ENCODE measurements around the gene SMAD3.

SMAD3 gene

DNA sequence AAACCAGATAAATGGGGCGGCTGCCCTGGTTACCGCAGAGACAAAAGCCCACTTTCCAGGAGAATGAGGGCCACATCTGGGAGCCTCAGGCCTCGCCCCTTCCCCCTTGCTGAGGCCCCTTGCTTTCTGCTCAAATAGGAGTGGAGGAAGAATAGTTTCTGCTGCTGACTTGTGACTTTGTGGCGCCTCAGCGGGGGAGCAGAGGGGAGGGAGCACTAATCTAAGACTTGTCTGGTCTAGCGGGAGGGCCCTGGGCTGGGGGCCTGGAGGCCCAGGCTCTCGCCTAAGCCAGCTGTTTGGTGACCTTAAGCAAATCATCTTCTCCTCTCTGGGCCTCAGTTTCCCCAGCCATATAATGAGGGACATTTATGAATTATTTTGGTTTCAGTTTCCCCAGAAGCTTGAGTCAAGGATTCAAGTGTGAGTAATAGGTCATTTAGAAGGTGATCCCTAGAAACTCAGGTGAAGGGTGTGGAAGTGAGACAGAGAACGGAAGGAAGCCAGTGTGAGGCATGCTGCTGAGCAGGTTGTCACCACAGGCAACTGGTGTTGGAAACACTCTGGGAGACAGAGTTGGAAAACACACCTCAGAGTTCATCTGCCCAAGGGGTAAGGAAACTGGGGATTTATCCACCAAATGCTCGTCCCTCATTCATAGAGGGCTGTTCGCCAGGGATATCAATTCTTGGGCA, 25.9 kb upstream of the SMAD3 start:
- peak in 1 of 2 experiments; percentile 44 for DNase-seq (ENCODE audit: low read depth in 1 of 2, low spot score in 1 of 2)
- no peak for TF ChIP-seq JUND (IDR thresholded peaks at IDR 0.05; ENCODE audit: low read depth)
- in situ Hi-C loops (cut with HindIII; ENCODE audit: low pct_unique_long_range_greater_than_20kb, low sequenced_read_pairs): no loop called here

DNA sequence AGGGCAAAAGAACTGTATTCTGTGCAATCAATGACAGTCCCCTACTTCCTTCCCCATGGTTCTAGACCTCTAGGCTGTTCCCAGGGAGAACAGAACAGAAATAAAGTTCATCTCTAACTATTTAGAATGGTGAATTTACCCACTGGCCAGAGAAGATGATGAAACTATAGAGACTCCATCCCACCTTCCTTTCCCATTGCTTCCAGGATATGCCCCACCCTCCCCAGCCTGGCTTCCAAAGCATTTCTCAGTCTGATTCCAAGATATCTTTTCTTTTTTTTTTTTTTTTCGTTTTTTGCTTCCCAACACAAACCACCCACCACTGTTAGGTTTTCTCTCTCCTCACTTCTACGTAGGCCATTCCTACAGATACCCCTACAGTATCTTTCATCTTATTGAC, 25.1 kb upstream of the SMAD3 start:
- in situ Hi-C loops (cut with HindIII; ENCODE audit: low pct_unique_long_range_greater_than_20kb, low sequenced_read_pairs): no loop called here
- DNase-seq (ENCODE audit: low read depth in 1 of 2, low spot score in 1 of 2): no peak
- TF ChIP-seq JUND (IDR thresholded peaks at IDR 0.05; ENCODE audit: low read depth): no peak

DNA sequence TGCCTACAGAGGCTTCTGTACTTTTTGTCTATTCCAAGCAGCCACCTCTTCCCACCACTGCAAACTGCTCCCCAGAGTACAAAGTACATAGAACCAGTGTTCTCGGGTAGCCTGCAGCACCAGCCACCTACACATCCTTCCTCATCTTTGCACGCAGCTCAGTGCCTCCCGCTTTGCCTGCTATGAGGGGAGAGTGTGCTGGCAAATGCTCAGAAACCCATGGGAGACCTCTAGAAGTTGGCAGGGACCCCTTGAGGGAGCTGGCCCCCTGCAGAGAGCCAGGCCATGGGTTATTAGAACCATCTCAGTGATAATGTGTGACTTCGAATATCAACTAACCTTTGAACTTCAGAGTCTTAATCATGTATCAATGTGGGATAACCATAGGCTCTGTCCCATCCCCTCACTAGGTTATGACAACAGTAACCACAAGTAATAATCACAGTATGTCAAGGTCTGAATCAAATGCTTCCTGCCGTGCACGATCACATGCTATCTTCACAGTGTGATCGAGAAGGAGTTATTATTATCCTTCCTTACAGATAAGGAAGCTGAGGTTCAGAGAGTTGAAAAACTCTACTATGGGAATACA, 22.8 kb upstream of the SMAD3 start:
- in situ Hi-C loops (cut with HindIII; ENCODE audit: low pct_unique_long_range_greater_than_20kb, low sequenced_read_pairs): no loop called here
- no peak for DNase-seq (ENCODE audit: low read depth in 1 of 2, low spot score in 1 of 2)
- no peak for TF ChIP-seq JUND (IDR thresholded peaks at IDR 0.05; ENCODE audit: low read depth)

DNA sequence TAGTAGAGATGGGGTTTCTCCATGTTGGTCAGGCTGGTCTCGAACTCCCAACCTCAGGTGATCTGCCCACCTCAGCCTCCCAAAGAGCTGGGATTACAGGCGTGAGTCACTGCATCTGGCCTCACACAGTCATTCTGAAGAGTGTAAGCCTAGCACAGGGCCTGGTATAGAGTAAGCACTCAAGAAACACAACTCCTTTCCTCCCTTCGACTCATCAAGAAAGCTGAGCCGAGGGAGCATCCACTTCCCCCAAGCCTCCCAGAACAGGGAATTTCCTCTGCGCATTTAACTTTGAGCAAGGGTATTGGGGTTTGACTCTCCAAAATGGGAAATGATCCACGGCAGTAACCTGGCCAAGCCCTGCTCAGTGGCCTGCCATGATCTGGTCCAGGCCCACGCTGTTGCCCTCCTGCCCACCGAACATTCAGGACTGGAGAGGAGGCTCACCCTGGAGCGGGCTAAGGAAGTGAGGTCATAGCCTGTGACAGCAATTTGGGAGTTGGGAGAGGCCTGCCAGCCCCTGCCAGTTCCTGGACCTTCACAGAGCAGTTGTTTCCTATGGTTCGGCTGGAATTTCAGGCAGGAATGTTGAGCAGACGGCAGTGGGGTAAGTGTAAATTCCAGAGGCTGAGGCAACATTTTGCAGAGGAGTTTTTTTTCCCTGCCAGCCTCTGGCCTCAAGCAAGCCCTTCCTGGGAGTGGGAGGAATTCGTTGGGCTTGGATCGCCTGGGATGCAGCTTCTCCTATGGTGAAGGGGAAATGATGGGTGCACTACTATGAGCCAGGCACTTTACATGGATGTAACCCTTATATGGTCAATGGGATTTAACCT, 21.2 kb upstream of the SMAD3 start:
- TF ChIP-seq JUND (IDR thresholded peaks at IDR 0.05; ENCODE audit: low read depth): no peak
- peak in 1 of 2 experiments; percentile 41 for DNase-seq (ENCODE audit: low read depth in 1 of 2, low spot score in 1 of 2)
- in situ Hi-C loops (cut with HindIII; ENCODE audit: low pct_unique_long_range_greater_than_20kb, low sequenced_read_pairs): no loop called here

DNA sequence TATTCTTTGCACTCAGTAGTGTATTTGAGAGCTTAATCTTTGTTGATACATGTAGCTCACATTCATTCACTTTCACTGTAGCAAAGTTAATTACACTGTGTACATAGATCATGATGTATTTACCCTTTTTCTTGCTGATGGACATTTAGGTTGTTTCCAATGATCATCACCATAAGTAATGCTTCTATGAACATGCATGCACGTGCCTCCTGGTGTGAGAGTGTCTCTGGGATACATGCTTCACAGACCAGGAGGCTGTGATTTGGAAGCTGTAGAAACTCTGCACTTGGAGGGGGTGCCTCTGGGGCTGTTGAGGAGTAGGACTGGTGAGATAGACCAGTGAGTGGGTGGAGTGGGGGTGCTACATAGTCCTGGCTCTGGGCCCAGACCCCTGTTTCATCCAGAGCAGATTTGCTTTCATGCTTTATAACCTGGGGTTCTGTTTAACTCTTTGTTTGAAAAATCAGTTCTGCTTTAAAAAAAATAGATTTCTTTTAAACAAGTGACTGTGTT, 18.2 kb upstream of the SMAD3 start:
- DNase-seq (ENCODE audit: low read depth in 1 of 2, low spot score in 1 of 2): no peak
- no peak for TF ChIP-seq JUND (IDR thresholded peaks at IDR 0.05; ENCODE audit: low read depth)
- in situ Hi-C loops (cut with HindIII; ENCODE audit: low pct_unique_long_range_greater_than_20kb, low sequenced_read_pairs): no loop called here

DNA sequence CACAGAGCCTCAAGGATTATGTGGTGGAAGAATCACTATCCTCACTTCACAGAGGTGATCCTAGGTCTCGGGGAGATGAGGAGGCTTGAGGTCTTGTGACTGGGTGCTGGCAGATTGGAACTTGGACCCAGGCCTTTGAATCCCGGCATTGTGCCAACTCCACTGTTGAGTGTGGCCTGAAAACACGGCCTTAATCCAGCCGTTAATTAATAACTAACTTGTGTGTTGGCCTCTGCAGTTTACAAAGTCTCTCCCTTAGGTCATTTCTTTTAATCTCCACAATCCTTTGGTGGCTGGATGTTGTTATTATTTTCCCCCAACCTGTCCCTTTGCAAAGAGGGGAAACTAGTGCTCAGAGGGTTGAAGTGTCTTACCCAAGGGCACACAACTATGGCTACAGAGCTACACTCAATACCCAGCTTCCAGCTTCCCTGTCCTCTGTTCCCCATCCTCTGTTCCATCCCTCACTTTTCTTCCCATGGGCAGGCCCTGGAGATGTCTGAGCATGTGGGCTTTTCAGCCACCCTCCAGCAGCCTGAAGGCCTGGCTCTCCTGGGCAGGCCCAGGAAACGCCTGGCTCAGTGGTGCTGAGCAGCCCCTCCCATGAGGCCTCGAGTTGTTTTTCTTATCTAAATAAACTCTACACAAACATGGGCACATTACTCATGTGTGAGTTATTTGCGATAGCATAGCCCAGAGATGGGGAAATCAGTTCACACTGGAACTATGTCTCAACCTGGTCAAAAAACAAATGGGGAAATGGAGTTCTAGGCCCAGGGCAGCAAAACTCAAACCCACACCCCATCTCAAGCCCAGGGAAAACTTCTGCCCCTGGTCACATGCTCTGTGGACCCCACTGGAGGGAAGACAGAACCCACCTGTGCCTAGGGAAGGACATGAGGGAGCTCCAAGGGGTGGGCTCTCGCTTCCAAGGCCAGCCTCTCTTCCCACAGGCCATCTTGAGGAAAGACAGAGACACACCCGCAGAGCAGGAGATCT, 16.8 kb upstream of the SMAD3 start:
- in situ Hi-C loops (cut with HindIII; ENCODE audit: low pct_unique_long_range_greater_than_20kb, low sequenced_read_pairs): no loop called here
- TF ChIP-seq JUND (IDR thresholded peaks at IDR 0.05; ENCODE audit: low read depth): no peak
- no peak for DNase-seq (ENCODE audit: low read depth in 1 of 2, low spot score in 1 of 2)

DNA sequence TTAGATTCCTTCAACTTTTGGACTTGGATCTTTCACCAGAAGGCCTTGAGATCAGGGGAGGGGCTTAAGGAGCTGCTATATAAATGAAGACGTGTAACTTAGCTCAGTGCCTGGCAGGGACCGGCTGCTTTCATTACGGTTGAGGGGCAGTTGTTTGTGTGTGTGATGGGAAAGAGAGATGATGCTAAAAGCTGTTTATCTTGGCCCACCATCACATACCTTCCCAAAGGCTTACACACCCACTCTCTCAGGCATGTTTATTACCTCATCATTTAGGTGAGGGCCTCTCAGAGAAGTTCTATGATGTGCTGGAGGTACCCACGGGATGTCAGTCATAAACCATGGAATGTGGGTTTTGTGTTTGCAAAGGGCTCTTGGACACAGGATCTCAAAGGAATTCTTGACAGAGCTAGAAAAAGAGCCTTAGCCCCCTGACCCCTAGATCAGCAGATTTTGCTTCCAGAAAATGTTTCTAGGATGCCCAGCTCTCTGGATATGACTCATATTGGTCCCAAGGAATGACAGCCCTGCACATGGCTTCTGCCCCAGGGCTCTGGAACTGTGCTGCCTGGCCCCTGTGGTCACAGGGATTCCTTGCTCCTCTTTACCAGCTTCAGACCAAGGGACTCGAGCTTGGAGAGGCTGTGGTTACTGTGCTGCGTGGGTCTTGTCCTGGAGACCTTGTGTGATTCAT, 15.9 kb upstream of the SMAD3 start:
- DNase-seq (ENCODE audit: low read depth in 1 of 2, low spot score in 1 of 2): peak in 1 of 2 experiments; percentile 22
- TF ChIP-seq JUND (IDR thresholded peaks at IDR 0.05; ENCODE audit: low read depth): no peak
- in situ Hi-C loops (cut with HindIII; ENCODE audit: low pct_unique_long_range_greater_than_20kb, low sequenced_read_pairs): no loop called here

DNA sequence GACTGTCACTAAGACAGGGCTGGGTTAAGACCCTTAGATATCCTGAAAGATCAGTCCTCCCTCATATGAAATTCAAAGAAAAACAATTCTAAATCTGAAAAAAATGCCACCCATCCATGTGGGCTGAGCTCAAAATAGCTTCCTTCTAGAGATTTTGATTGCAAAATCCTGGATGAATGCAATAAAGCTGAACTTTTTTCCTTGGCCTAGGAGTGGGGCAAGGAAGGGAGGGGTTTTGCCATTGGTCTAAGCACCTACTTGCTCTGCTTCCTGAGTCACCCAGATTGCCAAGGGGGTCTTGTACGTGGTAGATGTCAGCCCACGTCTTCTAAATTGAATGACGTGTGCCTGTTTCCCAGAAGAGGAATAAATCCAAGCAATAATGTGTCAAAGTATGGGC, 15.3 kb upstream of the SMAD3 start:
- in situ Hi-C loops (cut with HindIII; ENCODE audit: low pct_unique_long_range_greater_than_20kb, low sequenced_read_pairs): no loop called here
- TF ChIP-seq JUND (IDR thresholded peaks at IDR 0.05; ENCODE audit: low read depth): no peak
- no peak for DNase-seq (ENCODE audit: low read depth in 1 of 2, low spot score in 1 of 2)

DNA sequence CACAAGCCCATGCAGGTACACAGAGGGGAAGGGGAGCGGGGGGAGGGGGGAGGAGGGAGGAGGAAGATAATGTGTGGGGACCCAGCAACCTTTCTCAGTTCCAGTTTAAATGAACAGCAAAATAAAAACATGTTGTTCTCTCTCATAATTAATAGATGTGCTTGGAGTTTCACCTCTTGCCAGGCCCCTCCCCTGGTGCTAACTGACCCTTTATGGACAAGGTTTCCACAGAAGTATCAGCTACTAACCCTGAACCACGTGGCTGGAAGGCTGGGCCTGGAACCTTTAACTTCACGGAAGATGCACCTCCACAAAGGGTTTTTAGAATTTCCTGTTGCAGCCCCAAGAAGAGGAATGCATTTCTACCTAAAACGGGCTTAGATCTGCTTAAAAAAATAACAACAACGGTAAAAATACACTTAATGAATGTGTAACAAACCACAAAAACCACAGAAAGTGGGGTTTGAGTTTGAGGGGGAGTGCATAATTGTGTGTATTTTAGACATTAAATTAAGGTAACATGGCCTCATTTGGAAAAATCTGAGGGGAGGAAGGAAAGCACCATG, 14.8 kb upstream of the SMAD3 start:
- no peak for TF ChIP-seq JUND (IDR thresholded peaks at IDR 0.05; ENCODE audit: low read depth)
- DNase-seq (ENCODE audit: low read depth in 1 of 2, low spot score in 1 of 2): no peak
- in situ Hi-C loops (cut with HindIII; ENCODE audit: low pct_unique_long_range_greater_than_20kb, low sequenced_read_pairs): no loop called here

DNA sequence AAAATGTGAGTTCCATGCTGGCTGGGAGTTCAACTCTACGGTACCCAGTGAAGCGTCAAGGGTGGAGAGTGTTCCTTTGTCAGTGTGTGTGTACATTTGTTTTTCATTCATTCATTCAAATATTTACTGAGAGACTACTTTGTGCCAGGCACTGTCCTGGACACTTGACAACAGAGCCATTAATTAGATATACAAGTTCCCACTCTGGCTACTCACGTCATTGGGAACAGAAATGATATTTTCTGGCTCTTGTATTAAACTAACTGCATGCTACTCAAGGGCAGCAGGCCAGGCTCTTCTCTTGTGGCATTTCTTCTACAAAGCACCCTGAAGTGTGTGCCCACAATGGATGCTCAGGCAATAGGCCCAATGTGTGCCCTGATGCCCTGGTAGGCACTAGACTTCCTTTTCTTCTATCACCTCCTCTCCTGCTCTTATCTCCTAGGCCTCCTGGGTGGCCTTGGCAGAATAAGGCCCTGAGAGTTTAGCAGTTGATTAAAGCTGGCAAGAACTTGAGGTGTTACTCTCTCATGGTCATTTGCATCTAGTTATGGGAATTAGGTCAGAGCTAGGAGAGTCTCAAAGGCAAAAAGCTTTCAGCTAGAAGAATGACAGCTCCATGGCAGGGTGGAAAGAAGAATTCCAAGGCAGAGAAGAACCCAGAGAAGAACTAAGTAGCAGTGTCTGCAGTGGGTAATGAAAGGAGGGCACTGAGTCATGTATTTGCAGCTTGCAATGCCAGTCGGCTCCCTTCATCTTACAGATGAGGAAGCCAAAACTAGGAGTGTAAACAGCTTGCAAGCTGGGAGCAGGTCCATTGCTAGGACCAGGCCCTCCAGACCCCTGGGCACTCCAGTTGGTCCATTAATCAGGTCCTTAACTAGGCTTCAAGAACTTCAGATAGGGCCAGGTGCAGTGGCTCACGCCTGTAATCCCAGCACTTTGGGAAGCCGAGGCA, 14.0 kb upstream of the SMAD3 start:
- DNase-seq (ENCODE audit: low read depth in 1 of 2, low spot score in 1 of 2): no peak
- in situ Hi-C loops (cut with HindIII; ENCODE audit: low pct_unique_long_range_greater_than_20kb, low sequenced_read_pairs): no loop called here
- no peak for TF ChIP-seq JUND (IDR thresholded peaks at IDR 0.05; ENCODE audit: low read depth)
